Measurements from ENCODE around the gene KIFBP. TPM values are rescaled to one million over a fixed set of nuclear protein-coding genes. Genes with fewer than 3 reads are reported as not detected.

The KIFBP gene
- total and polyA plus RNA-seq, 9 of the 15 experiments (the other 6 are each of a cell fraction or from before 2014, with no cell fraction given), result 5.6 to 23.2 (median 14.8) TPM

- TF ChIP-seq TAF1 (IDR thresholded peaks at IDR 0.05; ENCODE audit: control insufficient read depth, extremely low read depth, insufficient read depth, low read length, severe bottlenecking) (peak; percentile 88), ZFX (CRISPR knock-in tag; IDR thresholded peaks at IDR 0.05) (peak; percentile 90), NBN (IDR thresholded peaks at IDR 0.05; ENCODE audit: low read depth) (peak; percentile 87; the same call in 1 of the 2 replicates), ASH1L (IDR thresholded peaks at IDR 0.05; ENCODE audit: borderline replicate concordance, low read depth, partially characterized antibody) (peak; percentile 83), SMARCA5 (IDR thresholded peaks at IDR 0.05) (no peak), FOXM1 (IDR thresholded peaks at IDR 0.05; ENCODE audit: low read depth) (0 out of 2 replicates have a peak, but pooled peaks have one; percentile 22), FOXM1 (CRISPR knock-in tag; IDR thresholded peaks at IDR 0.05; ENCODE audit: low read depth) (peak; percentile 94), ZNF143 (CRISPR knock-in tag; IDR thresholded peaks at IDR 0.05) (no peak), ZNF324 (CRISPR knock-in tag; IDR thresholded peaks at IDR 0.05) (no peak), U2AF2 (optimal IDR thresholded peaks at IDR 0.05; ENCODE audit: low read depth, low read length) (no peak), ZC3H11A (IDR thresholded peaks at IDR 0.05; ENCODE audit: low read depth, low read length) (no peak)
- TF ChIP-seq, protein P1, sequence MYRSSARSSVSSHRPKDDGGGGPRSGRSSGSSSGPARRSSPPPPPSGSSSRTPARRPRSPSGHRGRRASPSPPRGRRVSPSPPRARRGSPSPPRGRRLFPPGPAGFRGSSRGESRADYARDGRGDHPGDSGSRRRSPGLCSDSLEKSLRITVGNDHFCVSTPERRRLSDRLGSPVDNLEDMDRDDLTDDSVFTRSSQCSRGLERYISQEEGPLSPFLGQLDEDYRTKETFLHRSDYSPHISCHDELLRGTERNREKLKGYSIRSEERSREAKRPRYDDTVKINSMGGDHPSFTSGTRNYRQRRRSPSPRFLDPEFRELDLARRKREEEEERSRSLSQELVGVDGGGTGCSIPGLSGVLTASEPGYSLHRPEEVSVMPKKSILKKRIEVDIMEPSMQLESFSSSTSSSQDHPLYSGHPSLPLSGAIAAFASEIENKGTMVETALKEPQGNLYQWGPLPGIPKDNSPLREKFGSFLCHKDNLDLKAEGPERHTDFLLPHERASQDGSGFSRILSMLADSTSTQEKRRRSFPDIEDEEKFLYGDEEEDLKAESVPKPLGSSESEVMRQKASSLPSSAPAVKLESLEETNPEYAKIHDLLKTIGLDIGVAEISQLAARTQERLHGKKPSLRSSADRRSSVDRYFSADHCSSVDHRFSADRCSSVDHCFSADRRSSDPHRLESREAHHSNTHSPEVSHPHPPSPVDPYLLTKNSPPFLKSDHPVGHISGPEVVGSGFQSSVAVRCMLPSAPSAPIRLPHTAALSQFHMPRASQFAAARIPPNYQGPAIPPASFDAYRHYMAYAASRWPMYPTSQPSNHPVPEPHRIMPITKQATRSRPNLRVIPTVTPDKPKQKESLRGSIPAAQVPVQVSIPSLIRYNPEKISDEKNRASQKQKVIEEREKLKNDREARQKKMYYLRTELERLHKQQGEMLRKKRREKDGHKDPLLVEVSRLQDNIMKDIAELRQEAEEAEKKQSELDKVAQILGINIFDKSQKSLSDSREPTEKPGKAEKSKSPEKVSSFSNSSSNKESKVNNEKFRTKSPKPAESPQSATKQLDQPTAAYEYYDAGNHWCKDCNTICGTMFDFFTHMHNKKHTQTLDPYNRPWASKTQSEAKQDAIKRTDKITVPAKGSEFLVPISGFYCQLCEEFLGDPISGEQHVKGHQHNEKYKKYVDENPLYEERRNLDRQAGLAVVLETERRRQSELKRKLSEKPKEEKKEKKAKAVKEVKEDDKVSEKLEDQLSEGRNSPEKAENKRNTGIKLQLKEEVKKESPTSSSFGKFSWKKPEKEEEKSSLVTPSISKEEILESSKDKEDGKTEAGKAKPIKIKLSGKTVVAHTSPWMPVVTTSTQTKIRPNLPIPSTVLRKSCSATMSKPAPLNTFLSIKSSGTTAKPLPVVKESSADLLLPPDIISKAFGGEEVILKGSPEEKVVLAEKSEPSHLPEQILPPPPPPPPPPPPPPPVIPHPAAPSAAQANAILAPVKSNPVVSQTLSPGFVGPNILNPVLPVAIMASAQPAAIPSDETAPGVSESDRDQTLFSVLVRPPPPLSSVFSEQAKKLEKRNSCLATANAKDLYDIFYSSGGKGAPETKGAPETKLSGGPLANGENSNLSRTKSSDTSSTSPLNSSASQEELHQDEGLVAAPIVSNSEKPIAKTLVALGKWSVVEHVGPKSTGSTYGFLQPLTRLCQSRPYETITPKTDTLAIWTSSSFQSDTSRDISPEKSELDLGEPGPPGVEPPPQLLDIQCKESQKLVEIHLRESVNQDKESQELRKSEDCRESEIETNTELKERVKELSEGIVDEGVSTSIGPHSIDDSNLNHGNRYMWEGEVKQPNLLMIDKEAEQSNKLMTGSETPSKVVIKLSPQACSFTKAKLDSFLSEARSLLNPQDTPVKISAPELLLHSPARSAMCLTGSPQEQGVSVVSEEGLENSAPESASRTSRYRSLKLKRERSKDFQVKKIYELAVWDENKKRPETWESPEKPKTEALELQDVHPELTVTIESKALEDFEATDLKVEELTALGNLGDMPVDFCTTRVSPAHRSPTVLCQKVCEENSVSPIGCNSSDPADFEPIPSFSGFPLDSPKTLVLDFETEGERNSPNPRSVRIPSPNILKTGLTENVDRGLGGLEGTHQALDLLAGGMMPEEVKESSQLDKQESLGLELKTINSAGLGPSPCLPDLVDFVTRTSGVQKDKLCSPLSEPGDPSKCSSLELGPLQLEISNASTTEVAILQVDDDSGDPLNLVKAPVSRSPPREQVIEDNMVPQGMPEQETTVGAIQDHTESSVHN (IDR thresholded peaks at IDR 0.05; ENCODE audit: borderline replicate concordance in 1 of 2, low read depth in 1 of 2), result peak in 1 of 2 experiments; percentile 68; a peak in 1 of 4 replicates
Measured at GRCh38 chr10:68955832-68956532, 32.6 kb upstream of the KIFBP start, which contains the start of gene DDX21 (continued).

All from K562 (cell line).